GM12878 (cell line): Measurements from ENCODE around the gene DPF3. TPM values are rescaled to one million over a fixed set of nuclear protein-coding genes. Genes with fewer than 3 reads are reported as not detected.

Experiments used
- ATAC-seq: fragments of 200-7000 bp; cut with Tn5 transposase; 3 replicates; pipeline ENCODE4 v1.9.1; 2020; ENCODE audit warnings: mild to moderate bottlenecking, moderate library complexity
- BruUV-seq: library from RNA; stranded (reverse); fragments of 400-500 nt; replicated peaks from 2 replicates; lab custom pipeline; 2021; lab: Mats Ljungman, UMichigan
- CTCF ChIA-PET: fragments of 300-600 bp; sonication (Branson Sonifier 250); formaldehyde crosslinking; extraction: SDS; loops from one replicate; lab custom pipeline; 2021; ENCODE audit warnings: inconsistent platforms; lab: Yijun Ruan, JAX
- POLR2A ChIA-PET: fragments of 350-600 bp; formaldehyde crosslinking; extraction: SDS; loops from one replicate; lab custom pipeline; 2021; ENCODE audit warnings: inconsistent platforms; lab: Charles Lee
- RAD21 ChIA-PET: fragments of 300-600 bp; sonication (Branson Sonifier 250); formaldehyde crosslinking; loops from one replicate; lab custom pipeline; 2023; ENCODE audit warnings: antibody characterized with exemption; ENCODE audit not compliant: unreplicated experiment; lab: Charles Lee
- SMC1A ChIA-PET: fragments of 300-600 bp; sonication (Branson Sonifier 250); formaldehyde crosslinking; loops from one replicate; lab custom pipeline; 2023; ENCODE audit not compliant: unreplicated experiment, uncharacterized antibody; lab: Charles Lee
- DNase-seq: peaks from one replicate; pipeline ENCODE4 v3.0.0-alpha.2; 2011; ENCODE audit warnings: low read depth, low spot score
- FAIRE-seq: peaks from 3 replicates; lab custom pipeline; 2011; peaks lifted over from hg19 to GRCh38; lab: Jason Lieb, UNC
- H2AFZ ChIP-seq: 2 replicates; pipeline ENCODE4 v1.6.0; 2011; ENCODE audit warnings: low read depth, low read length, control low read depth; ENCODE audit not compliant: control insufficient read depth
- H3K27ac ChIP-seq: 2 replicates; pipeline ENCODE4 v1.5.1; 2011; ENCODE audit warnings: control low read depth; ENCODE audit not compliant: control insufficient read depth, insufficient read depth
- H3K27me3 ChIP-seq, 2 experiments: replicated peaks in 1 of 2; 2 replicates each; pipeline versions ENCODE4 v1.6.0 to v1.6.1; 2011; ENCODE audit warnings: low read length in 1 of 2; ENCODE audit not compliant: control insufficient read depth in 2 of 2, insufficient read depth in 2 of 2
- H3K36me3 ChIP-seq, 2 experiments: 2 replicates each; pipeline ENCODE4 v1.5.1; 2011; ENCODE audit warnings: low read length in 1 of 2; ENCODE audit not compliant: control insufficient read depth in 2 of 2, insufficient read depth in 2 of 2
- H3K4me1 ChIP-seq: 2 replicates; pipeline ENCODE4 v1.6.1; 2011; ENCODE audit warnings: mild to moderate bottlenecking, low read length, moderate library complexity, mixed read lengths; ENCODE audit not compliant: control insufficient read depth, insufficient read depth
- H3K4me2 ChIP-seq: 2 replicates; pipeline ENCODE4 v1.6.0; 2011; ENCODE audit warnings: control low read depth; ENCODE audit not compliant: control insufficient read depth, insufficient read depth
- H3K4me3 ChIP-seq: fragments of 200-600 bp; sonication (generic); 2 replicates; pipeline ENCODE4 v1.5.1; 2016
- H3K79me2 ChIP-seq: 2 replicates; pipeline ENCODE4 v1.6.0; 2011; ENCODE audit warnings: low read length; ENCODE audit not compliant: control insufficient read depth, insufficient read depth
- H3K9ac ChIP-seq: 2 replicates; pipeline ENCODE4 v1.8.0; 2011; ENCODE audit warnings: low read length, control low read depth, mixed read lengths; ENCODE audit not compliant: control insufficient read depth, insufficient read depth
- H3K9me3 ChIP-seq: replicated peaks from 3 replicates; pipeline ENCODE4 v1.5.1; 2011; ENCODE audit warnings: mild to moderate bottlenecking, low read length; ENCODE audit not compliant: control insufficient read depth, insufficient read depth
- H4K20me1 ChIP-seq: 2 replicates; pipeline ENCODE4 v1.6.0; 2011; ENCODE audit not compliant: control insufficient read depth, insufficient read depth
- ATF2 ChIP-seq: IDR thresholded peaks from 2 replicates; pipeline ENCODE4 v1.6.1; 2012; ENCODE audit warnings: low read length, inconsistent platforms
- BACH1 ChIP-seq: fragments of 450-650 bp; IDR thresholded peaks from 2 replicates; pipeline ENCODE4 v1.6.1; 2017; ENCODE audit warnings: mild to moderate bottlenecking, borderline replicate concordance
- BMI1 ChIP-seq: fragments of 450-650 bp; IDR thresholded peaks from 2 replicates; pipeline ENCODE4 v1.6.1; 2016; ENCODE audit warnings: mild to moderate bottlenecking, moderate library complexity, borderline replicate concordance
- HCFC1 ChIP-seq: fragments of 150-350 bp; IDR thresholded peaks from 2 replicates; pipeline ENCODE4 v1.6.1; 2014; ENCODE audit warnings: low read length
- IRF3 ChIP-seq: fragments of 450-650 bp; IDR thresholded peaks from 2 replicates; pipeline ENCODE4 v1.6.1; 2014; ENCODE audit warnings: mild to moderate bottlenecking
- IRF4 ChIP-seq: IDR thresholded peaks from 2 replicates; pipeline ENCODE4 v1.6.1; 2011; ENCODE audit warnings: low read depth, low read length
- PML ChIP-seq: IDR thresholded peaks from 2 replicates; pipeline ENCODE4 v1.6.1; 2012; ENCODE audit warnings: low read length, inconsistent platforms
- POLR2A ChIP-seq: IDR thresholded peaks from 2 replicates; pipeline ENCODE4 v1.6.1; 2011; ENCODE audit warnings: low read depth, mild to moderate bottlenecking, low read length
- SMAD5 ChIP-seq: IDR thresholded peaks from 2 replicates; pipeline ENCODE4 v1.6.1; 2016; ENCODE audit warnings: antibody characterized with exemption, low read depth
- USF2 ChIP-seq: IDR thresholded peaks from 2 replicates; pipeline ENCODE4 v1.6.1; 2011; ENCODE audit warnings: low read depth, low read length, improper control_type of control experiment, borderline replicate concordance
- WRNIP1 ChIP-seq: IDR thresholded peaks from 2 replicates; pipeline ENCODE4 v1.6.1; 2011; ENCODE audit warnings: low read depth, low read length, improper control_type of control experiment, borderline replicate concordance
- ZNF384 ChIP-seq: IDR thresholded peaks from 2 replicates; pipeline ENCODE4 v1.6.1; 2012; ENCODE audit warnings: low read depth, mild to moderate bottlenecking, low read length, improper control_type of control experiment, borderline replicate concordance
- ZNF687 ChIP-seq: fragments of 450-650 bp; IDR thresholded peaks from 2 replicates; pipeline ENCODE4 v1.6.1; 2017; ENCODE audit warnings: mild to moderate bottlenecking, moderate library complexity
- WGBS: methylation state at CpG from one replicate; pipeline ENCODE4 v1.1.6; 2016; ENCODE audit warnings: low lambda C conversion rate; ENCODE audit not compliant: insufficient replicate concordance, insufficient coverage; ENCODE audit errors: missing lambda C conversion rate; 5-methylcytosine and 5-hydroxymethylcytosine counted together
- in situ Hi-C: fragments of 300-500 bp; cut with MboI; formaldehyde crosslinking; loops from 9 replicates; pipeline ENCODE4 v1.14.3; 2018; ENCODE audit warnings: mixed read lengths
- intact Hi-C: fragments of 100-400 bp; cut with micrococcal nuclease; formaldehyde crosslinking; loops from one replicate; pipeline ENCODE4 v1.14.2; 2022; ENCODE audit not compliant: unreplicated experiment
- polyA plus RNA-seq, 11 experiments: library from polyadenylated mRNA; depleted of rRNA in 4 of 11; unstranded in 6 of 11; stranded (reverse) in 5 of 11; fragments of >200 nt; fragmentation: Nextera tagmentation in 4 of 11; fragmentation: Illumina TruSeq in 1 of 11; extraction: Ambion mirVana in 4 of 11; extraction: Trizol in 1 of 11; gene quantifications; 1 replicate in 1 of 11; 2 replicates in 10 of 11; pipeline versions ENCODE4 v1.2.1 to v1.2.3, GENCODE V29; 2011 to 2016; ENCODE audit warnings: inconsistent platforms in 2 of 11, missing spikeins in 2 of 11, low read depth in 1 of 11
- total RNA-seq, 4 experiments: library from RNA; depleted of rRNA in 3 of 4; stranded (reverse); fragments of >200 nt in 3 of 4; fragmentation: Illumina TruSeq in 1 of 4; extraction: Trizol in 1 of 4; gene quantifications; 2 replicates each; pipeline versions ENCODE4 v1.2.1 to v1.2.3, GENCODE V29; 2013 to 2021

The DPF3 gene
- total and polyA plus RNA-seq, 10 of the 15 experiments (the other 5 are each of a cell fraction or from before 2014, with no cell fraction given), result 0.69 to 8.0 (median 2.2) TPM

- TF ChIP-seq WRNIP1 (no peak), SMAD5 (no peak), IRF4 (no peak), ZNF384 (no peak)
These were observed 152.7 kb downstream of the DPF3 start (continued) for GRCh38 chr14:72740966-72741825.

GRCh38 chr14:72740504-72740961 lies 153.4 kb downstream of the DPF3 start:
- DNase-seq (no peak), ATAC-seq (no peak), FAIRE-seq (no peak)
- Histone ChIP-seq H4K20me1 (no peaks in the 10 kb centered on the region), H3K4me3 (no peak overlapping the region), H3K27ac (no peak overlapping the region), H3K79me2 (no peaks in the 10 kb centered on the region), H3K4me2 (no peak overlapping the region), H3K9ac (no peak overlapping the region), H2AFZ (no peak overlapping the region), H3K27me3 (no peaks in the 10 kb centered on the region; a peak in 1 of 4 replicates), H3K4me1 (no peaks in the 10 kb centered on the region), H3K9me3 (no peaks in the 10 kb centered on the region), H3K36me3 (no peaks in the 10 kb centered on the region)
- ChIA-PET CTCF (no interaction called here), RAD21 (no interaction called here), SMC1A (interaction anchor here (0.7 kb wide), 1 partner anchor 224 kb away, joined by 3 read pairs; no protein-coding TSS in a partner anchor), POLR2A (no interaction called here)
- intact Hi-C loops, result no loop called here
- WGBS, result 63% methylated on average over 4 of the region's 4 CpGs
- no TSS peak for BruUV-seq
- in situ Hi-C loops, result no loop called here
- no peak for TF ChIP-seq IRF3
- TF ChIP-seq BACH1, result no peak
- TF ChIP-seq BMI1, result no peak
- TF ChIP-seq ZNF687, result no peak
- TF ChIP-seq ATF2, result no peak
- TF ChIP-seq HCFC1, result no peak
- TF ChIP-seq USF2, result no peak
- TF ChIP-seq PML, result no peak
- no peak for TF ChIP-seq POLR2A
